IMR-90 (cell line): ENCODE data around the gene ITGA2. TPM values are rescaled to one million over a fixed set of nuclear protein-coding genes. Genes with fewer than 3 reads are reported as not detected.

Experiments used
- ATAC-seq: fragments of 200-7000 bp; cut with Tn5 transposase; 2 replicates; pipeline ENCODE4 v1.9.1; 2020; ENCODE audit warnings: low read depth, mild to moderate bottlenecking, moderate library complexity
- BruUV-seq: library from RNA; stranded (reverse); fragments of 400-500 nt; replicated peaks from 2 replicates; lab custom pipeline; 2021; lab: Mats Ljungman, UMichigan
- CTCF ChIA-PET: fragments of 300-600 bp; formaldehyde crosslinking; extraction: SDS; loops from one replicate; lab custom pipeline; 2021; ENCODE audit warnings: antibody characterized with exemption; lab: Yijun Ruan, JAX
- POLR2A ChIA-PET: fragments of 300-600 bp; sonication (Branson Sonifier 250); formaldehyde crosslinking; loops from one replicate; lab custom pipeline; 2022; ENCODE audit warnings: antibody characterized with exemption; ENCODE audit not compliant: unreplicated experiment; lab: Charles Lee
- DNase-seq: peaks from one replicate; pipeline ENCODE4 v3.0.0; 2013
- H2AFZ ChIP-seq: replicated peaks from 2 replicates; pipeline ENCODE3; 2013; ENCODE audit warnings: low read length, mild to moderate bottlenecking; ENCODE audit not compliant: poor library complexity
- H2AK5ac ChIP-seq: 2 replicates; pipeline ENCODE4 v1.6.1; 2013; ENCODE audit warnings: low read depth, low read length, inconsistent platforms
- H2AK9ac ChIP-seq: replicated peaks from 2 replicates; pipeline ENCODE3; 2013; ENCODE audit warnings: mild to moderate bottlenecking, low read depth, low read length, moderate library complexity; ENCODE audit not compliant: poor library complexity
- H2BK120ac ChIP-seq: 2 replicates; pipeline ENCODE4 v1.6.1; 2013; ENCODE audit warnings: low read depth, low read length, inconsistent platforms
- H2BK15ac ChIP-seq: 3 replicates; pipeline ENCODE4 v1.6.1; 2013; ENCODE audit warnings: low read depth, low read length, inconsistent platforms
- H2BK20ac ChIP-seq: 2 replicates; pipeline ENCODE4 v1.6.1; 2013; ENCODE audit warnings: low read depth, mild to moderate bottlenecking, inconsistent platforms, low read length, moderate library complexity
- H2BK5ac ChIP-seq: 2 replicates; pipeline ENCODE4 v1.6.1; 2013; ENCODE audit warnings: mild to moderate bottlenecking, low read depth, low read length, inconsistent platforms; ENCODE audit not compliant: poor library complexity, severe bottlenecking
- H3K14ac ChIP-seq: replicated peaks from 2 replicates; pipeline ENCODE4 v1.6.1; 2013; ENCODE audit warnings: low read depth, low read length, inconsistent platforms
- H3K18ac ChIP-seq: 2 replicates; pipeline ENCODE4 v1.6.1; 2013; ENCODE audit warnings: low read depth, low read length, control low read depth
- H3K23ac ChIP-seq: 2 replicates; pipeline ENCODE4 v1.6.1; 2013; ENCODE audit warnings: low read depth, low read length, inconsistent platforms
- H3K27ac ChIP-seq: 2 replicates; pipeline ENCODE4 v1.5.1; 2013; ENCODE audit warnings: mild to moderate bottlenecking, control low read depth, low read length; ENCODE audit not compliant: insufficient read depth
- H3K27me3 ChIP-seq: 2 replicates; pipeline ENCODE4 v1.6.1; 2013; ENCODE audit warnings: low read length; ENCODE audit not compliant: control insufficient read depth, insufficient read depth
- H3K36me3 ChIP-seq: 2 replicates; pipeline ENCODE4 v1.6.1; 2013; ENCODE audit warnings: low read length, mixed read lengths; ENCODE audit not compliant: control insufficient read depth, insufficient read depth
- H3K4ac ChIP-seq: 2 replicates; pipeline ENCODE4 v1.6.1; 2013; ENCODE audit warnings: low read depth, low read length, inconsistent platforms
- H3K4me1 ChIP-seq: 2 replicates; pipeline ENCODE4 v1.6.1; 2013; ENCODE audit warnings: low read length, mixed read lengths; ENCODE audit not compliant: control insufficient read depth, insufficient read depth
- H3K4me2 ChIP-seq: 2 replicates; pipeline ENCODE4 v1.6.1; 2013; ENCODE audit warnings: low read depth, mild to moderate bottlenecking, control low read depth, low read length, moderate library complexity
- H3K4me3 ChIP-seq: 2 replicates; pipeline ENCODE4 v1.5.1; 2013; ENCODE audit warnings: low read depth, mild to moderate bottlenecking, control low read depth, low read length, moderate library complexity; ENCODE audit not compliant: insufficient read depth
- H3K56ac ChIP-seq: 2 replicates; pipeline ENCODE4 v1.6.1; 2013; ENCODE audit warnings: low read length, inconsistent platforms; ENCODE audit not compliant: insufficient read depth; ENCODE audit errors: extremely low read depth
- H3K79me1 ChIP-seq, 2 experiments: 2 replicates each; pipeline ENCODE4 v1.6.1; 2013; ENCODE audit warnings: low read length in 2 of 2, inconsistent platforms in 1 of 2, low read depth in 1 of 2
- H3K9ac ChIP-seq: 2 replicates; pipeline ENCODE4 v1.6.1; 2013; ENCODE audit warnings: low read depth, low read length, control low read depth
- H3K9me1 ChIP-seq: 2 replicates; pipeline ENCODE4 v1.6.1; 2013; ENCODE audit warnings: low read length, inconsistent platforms; ENCODE audit not compliant: insufficient read depth
- H3K9me3 ChIP-seq: 2 replicates; pipeline ENCODE4 v1.6.1; 2013; ENCODE audit warnings: low read length; ENCODE audit not compliant: control insufficient read depth, insufficient read depth
- H4K20me1 ChIP-seq: 2 replicates; pipeline ENCODE4 v1.6.1; 2013; ENCODE audit warnings: low read length, inconsistent platforms; ENCODE audit not compliant: insufficient read depth
- H4K5ac ChIP-seq: 2 replicates; pipeline ENCODE4 v1.6.1; 2013; ENCODE audit warnings: mild to moderate bottlenecking, low read depth, low read length, control low read depth
- H4K8ac ChIP-seq, 2 experiments: 2 replicates each; pipeline ENCODE4 v1.6.1; 2013; ENCODE audit warnings: low read depth in 2 of 2, low read length in 2 of 2, control low read depth in 1 of 2, inconsistent platforms in 1 of 2
- H4K91ac ChIP-seq: 2 replicates; pipeline ENCODE4 v1.6.1; 2013; ENCODE audit warnings: low read depth, low read length, inconsistent platforms; ENCODE audit not compliant: insufficient read depth
- BHLHE40 ChIP-seq: fragments of 150-350 bp; IDR thresholded peaks from 2 replicates; pipeline ENCODE4 v1.6.1; 2016; ENCODE audit warnings: mild to moderate bottlenecking, low read depth, low read length
- CEBPB ChIP-seq: IDR thresholded peaks from 2 replicates; pipeline ENCODE4 v1.6.1; 2012; ENCODE audit warnings: low read depth, low read length, improper control_type of control experiment
- CTCF ChIP-seq: conservative IDR thresholded peaks from 2 replicates; pipeline ENCODE4 v1.5.1; 2012; ENCODE audit warnings: mild to moderate bottlenecking, low read depth, low read length, improper control_type of control experiment
- WGBS, 2 experiments: methylation state at CpG; one replicate each; pipeline versions ENCODE4 v1.1.5 to v1.1.7; 2013; ENCODE audit warnings: missing lambda C conversion rate in 2 of 2; ENCODE audit not compliant: insufficient read length in 1 of 2; ENCODE audit errors: extremely low coverage in 2 of 2; 5-methylcytosine and 5-hydroxymethylcytosine counted together
- dilution Hi-C: fragments of 300-500 bp; cut with HindIII; formaldehyde crosslinking; loops from one replicate; pipeline ENCODE4 v1.14.3; 2018; ENCODE audit warnings: low sequenced_read_pairs; ENCODE audit not compliant: unreplicated experiment
- in situ Hi-C: fragments of 300-500 bp; cut with MboI; formaldehyde crosslinking; loops from 3 replicates; pipeline ENCODE4 v1.14.3; 2019; ENCODE audit warnings: low sequenced_read_pairs, inconsistent platforms, mixed read lengths
- intact Hi-C: fragments of 100-400 bp; cut with micrococcal nuclease; formaldehyde crosslinking; loops from 2 replicates; pipeline ENCODE4 v1.10.0; 2022
- polyA plus RNA-seq, 3 experiments: library from polyadenylated mRNA; depleted of rRNA; stranded (reverse); fragments of >200 nt; gene quantifications; 2 replicates each; pipeline ENCODE4 v1.2.3, GENCODE V29; 2012; ENCODE audit warnings: low replicate concordance in 1 of 3
- total RNA-seq: library from RNA; depleted of rRNA; stranded (reverse); fragments of >200 nt; gene quantifications from 2 replicates; pipeline ENCODE4 v1.2.3, GENCODE V29; 2012

Gene ITGA2
- total and polyA plus RNA-seq, 2 of the 4 experiments (the other 2 are of a cell fraction) = 23.3 to 93.4 TPM

GRCh38 chr5:52948418-52949076 is 40.6 kb upstream of the ITGA2 start (continued):
- peak; percentile 81 for TF ChIP-seq CTCF
- TF ChIP-seq BHLHE40 = no peak

DNA sequence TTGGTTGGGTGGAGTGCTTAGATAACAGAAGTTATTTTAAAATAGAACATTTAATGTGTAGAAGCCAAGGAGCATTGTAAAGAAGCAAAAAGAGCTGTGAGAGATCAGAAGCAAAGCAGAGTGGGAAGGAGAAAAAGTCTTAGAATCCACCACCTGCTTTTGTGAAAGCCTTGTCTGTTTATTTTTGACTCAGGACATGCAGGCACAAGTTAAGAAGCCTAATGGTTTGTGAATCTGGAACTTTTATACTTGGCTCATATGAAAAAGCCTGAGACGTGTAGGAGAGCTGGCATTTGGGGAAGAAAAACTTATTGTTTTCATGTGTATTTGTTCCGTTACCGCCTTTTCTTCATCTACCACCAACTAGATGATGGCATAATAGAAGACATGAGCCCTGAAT is 38.5 kb upstream of the ITGA2 start:
- H3K9me3 ChIP-seq = no peaks in the 10 kb centered on the region
- ATAC-seq = no peak
- H2BK120ac ChIP-seq = no peak overlapping the region
- H4K5ac ChIP-seq = no peak overlapping the region
- intact Hi-C loops (no loop called here), in situ Hi-C loops (loop anchor here (25.0 kb wide), 1 partner anchor 1262 kb away; no protein-coding TSS in a partner anchor), dilution Hi-C loops (loop anchor here (25.0 kb wide), 1 partner anchor 112 kb away; no protein-coding TSS in a partner anchor)
- H2BK20ac ChIP-seq = no peak overlapping the region
- no peak overlapping the region for H3K27ac ChIP-seq
- H4K91ac ChIP-seq = no peak overlapping the region
- no peaks in the 10 kb centered on the region for H4K20me1 ChIP-seq
- no peak overlapping the region for H3K4ac ChIP-seq
- no peak overlapping the region for H3K18ac ChIP-seq
- H3K4me3 ChIP-seq = no peak overlapping the region
- no peak overlapping the region for H2AK5ac ChIP-seq
- POLR2A ChIA-PET = no interaction called here
- H3K56ac ChIP-seq = no peak overlapping the region
- H2AFZ ChIP-seq = no peak overlapping the region
- H2BK5ac ChIP-seq = no peak overlapping the region
- CTCF ChIA-PET = no interaction called here
- DNase-seq = no peak
- no peak overlapping the region for H3K23ac ChIP-seq
- no peak overlapping the region for H3K4me2 ChIP-seq
- H3K27me3 ChIP-seq = no peaks in the 10 kb centered on the region
- no peaks in the 10 kb centered on the region for H3K9me1 ChIP-seq
- no peak overlapping the region for H3K9ac ChIP-seq
- peaks cover 4% of the 10 kb centered on the region for H3K4me1 ChIP-seq
- no TSS peak for BruUV-seq
- no CpG with 5 or more reads among the region's 3 CpGs for WGBS, 2 experiments
- H3K14ac ChIP-seq = no peak overlapping the region
- no peak for TF ChIP-seq CEBPB
- H3K79me1 ChIP-seq = peaks cover 2 to 9% of the 10 kb centered on the region in 2 experiments; a peak in 2 of 4 replicates
- H2BK15ac ChIP-seq = no peak overlapping the region
- H2AK9ac ChIP-seq = no peak overlapping the region
- peaks cover 7% of the 10 kb centered on the region for H3K36me3 ChIP-seq
- H4K8ac ChIP-seq = no peak overlapping the region
